NCI-H748 (cell line): ENCODE results near the gene CSTPP1.

Experiments used
- DNase-seq: peaks from one replicate; lab custom pipeline; 2025; ENCODE audit not compliant: unreplicated experiment; lab: John Stamatoyannopoulos, UW

CSTPP1 gene

DNA sequence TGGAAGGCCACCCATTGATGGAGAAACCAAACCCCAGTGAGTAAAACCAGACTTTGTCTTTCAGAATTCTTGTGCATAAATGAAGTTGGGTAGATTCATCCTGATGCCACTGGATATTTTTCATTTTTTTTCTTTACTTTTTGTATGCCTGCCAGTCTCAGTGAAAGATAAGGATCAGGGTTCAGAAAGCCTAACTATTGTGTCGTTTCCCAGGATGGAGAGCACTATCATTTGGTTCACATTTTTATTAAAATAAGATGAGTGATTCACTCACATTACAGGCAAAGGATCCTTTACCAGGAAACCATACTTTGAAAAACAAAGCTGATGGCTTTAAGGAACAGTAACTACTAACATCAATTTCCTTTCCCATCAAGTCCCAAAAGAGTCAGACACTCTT, 188.1 kb downstream of the CSTPP1 start:
- DNase-seq = no peak

DNA sequence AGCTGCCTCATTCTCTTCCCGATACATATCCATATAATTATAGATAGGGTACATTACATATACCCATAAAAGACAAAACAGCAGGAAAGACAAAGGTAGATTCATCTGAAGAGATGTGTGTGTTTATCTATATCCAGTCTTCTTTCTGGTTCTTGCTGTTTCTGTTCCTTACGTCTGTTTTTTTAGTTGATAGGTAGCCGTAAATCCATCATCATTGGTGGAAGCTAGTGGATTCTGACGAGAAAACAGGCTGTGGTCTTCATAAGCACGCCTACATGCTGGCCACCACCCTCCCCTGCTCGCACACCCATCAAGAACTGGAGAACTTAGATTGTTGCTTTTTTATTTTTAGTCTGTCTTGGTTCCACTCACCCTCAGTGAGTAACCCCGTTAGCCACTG, 188.5 kb downstream of the CSTPP1 start:
- DNase-seq = no peak

- peak; percentile 86 for DNase-seq
These were observed 190.7 kb downstream of the CSTPP1 start for GRCh38 chr11:47127213-47127612.

DNA sequence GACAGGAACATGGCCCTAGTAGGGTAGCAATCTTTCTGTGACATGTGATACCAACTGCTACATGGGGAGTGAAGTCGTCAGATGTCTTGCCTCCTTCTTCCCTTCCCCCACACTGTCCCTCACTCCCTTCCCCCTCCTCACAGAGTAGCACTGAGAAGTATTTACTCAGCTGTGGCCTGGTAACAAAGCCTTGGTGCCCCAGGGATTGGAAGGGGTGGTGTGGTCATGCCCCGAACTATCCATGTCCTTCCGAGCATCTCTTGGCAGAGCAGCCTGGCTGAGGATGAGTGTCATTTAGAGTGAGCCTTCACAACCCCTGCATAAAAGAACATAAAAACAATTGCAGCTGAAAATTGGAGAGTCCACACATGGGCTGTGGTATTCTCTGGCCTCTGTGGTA, 194.0 kb downstream of the CSTPP1 start:
- peak; percentile 93 for DNase-seq

DNA sequence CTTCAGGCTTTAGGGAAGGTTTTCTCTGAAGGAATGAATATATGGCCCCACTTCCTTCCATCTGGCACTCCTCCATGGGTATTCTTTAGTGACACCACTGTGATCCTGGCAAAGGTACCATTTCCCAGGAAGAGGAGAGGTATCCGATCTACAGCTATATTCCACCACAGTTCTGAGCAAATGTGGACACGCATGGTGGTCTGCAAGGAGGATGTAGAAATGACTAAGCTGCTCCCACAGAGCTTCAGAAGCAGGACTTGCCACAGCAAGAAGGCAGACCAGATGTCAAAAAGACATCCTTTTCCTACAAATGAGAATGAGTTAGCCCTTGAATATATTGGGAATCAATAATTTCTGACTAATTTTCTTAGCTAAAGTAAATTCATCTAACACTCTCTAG, 194.6 kb downstream of the CSTPP1 start:
- DNase-seq = no peak

- no peak for DNase-seq
These were observed 195.9 kb downstream of the CSTPP1 start for GRCh38 chr11:47132490-47132889.

GRCh38 chr11:47132981-47133380, 196.4 kb downstream of the CSTPP1 start:
- DNase-seq = no peak

DNA sequence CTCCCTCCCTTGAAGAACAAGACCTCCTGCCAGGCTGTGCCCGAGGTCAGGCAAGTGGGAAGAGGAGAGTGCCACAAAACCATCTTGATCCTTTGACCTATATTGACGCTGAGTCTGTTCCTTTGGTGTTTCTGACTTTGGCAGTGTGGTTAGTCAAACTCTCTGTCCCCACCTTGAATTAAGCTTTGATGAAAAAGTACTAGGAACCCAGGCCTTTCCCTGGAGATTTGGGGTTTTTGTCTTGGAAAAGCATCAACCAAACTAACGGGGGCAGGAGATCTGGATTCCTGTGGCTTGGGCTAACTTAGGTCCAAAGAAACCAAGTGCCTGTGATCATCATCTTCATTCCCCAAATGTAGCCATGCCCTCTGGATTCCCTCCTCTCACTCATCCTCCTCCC, 199.8 kb downstream of the CSTPP1 start:
- DNase-seq = no peak

- DNase-seq = no peak
These were observed 200.4 kb downstream of the CSTPP1 start for GRCh38 chr11:47136921-47137320.

DNA sequence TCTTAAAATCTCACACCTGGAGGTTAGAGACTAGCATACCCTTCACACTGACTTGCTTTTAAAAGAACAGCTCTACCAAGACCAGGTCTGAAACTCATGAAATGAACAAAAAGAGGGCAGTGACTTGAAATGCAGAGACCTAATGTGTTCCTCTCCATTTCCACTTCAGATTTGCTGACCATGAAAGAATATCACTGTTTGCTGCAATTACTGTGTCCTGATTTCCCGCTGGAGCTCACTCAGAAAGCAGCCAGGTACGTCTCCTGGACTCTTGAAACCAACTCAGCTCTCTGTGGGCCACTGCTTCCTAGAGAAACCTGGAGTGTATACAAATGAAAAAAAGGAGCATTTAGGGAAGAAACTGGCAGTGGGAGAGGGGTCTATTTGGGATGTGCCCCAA, 200.9 kb downstream of the CSTPP1 start:
- no peak for DNase-seq

GRCh38 chr11:47139878-47140277, 203.3 kb downstream of the CSTPP1 start:
- no peak for DNase-seq

DNA sequence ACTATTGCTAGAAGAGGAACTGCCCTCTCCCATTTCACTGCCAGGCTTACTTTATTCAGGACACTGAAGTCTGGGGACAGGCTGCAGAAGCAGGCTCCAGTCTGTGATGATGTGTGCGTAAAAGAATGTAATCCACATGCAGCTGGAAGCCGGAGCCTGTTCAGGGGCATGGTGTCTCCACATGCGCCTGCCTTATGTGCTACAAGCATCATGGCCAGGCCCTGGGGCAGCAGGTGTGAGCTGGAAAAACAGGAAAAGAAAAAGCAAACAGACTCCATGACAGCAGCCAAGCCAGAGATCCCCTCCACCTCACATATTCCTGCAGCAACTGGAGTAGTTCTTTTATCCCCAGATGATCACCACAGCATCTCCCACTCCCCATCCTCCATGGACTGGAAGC, 206.8 kb downstream of the CSTPP1 start:
- DNase-seq = peak; percentile 88

DNA sequence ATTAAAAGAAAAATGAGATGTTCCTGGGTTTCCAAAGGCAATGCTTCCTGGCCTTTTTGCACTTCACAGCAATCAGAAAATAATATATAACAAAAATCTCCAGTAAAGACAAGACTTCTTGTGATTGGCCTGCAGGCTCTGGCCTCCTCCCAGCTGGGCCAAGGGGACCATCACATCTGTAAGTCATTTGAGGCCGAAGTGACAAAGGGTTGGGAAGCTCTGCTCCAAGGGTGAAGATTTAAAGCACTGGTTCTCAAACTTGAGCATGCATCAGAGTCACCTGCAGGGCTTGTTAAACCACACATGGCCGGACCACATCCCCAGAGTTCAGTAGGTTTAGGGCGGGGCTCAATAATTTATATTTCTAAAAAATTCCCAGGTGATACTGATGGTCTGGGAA, 208.0 kb downstream of the CSTPP1 start:
- DNase-seq = no peak

- DNase-seq = no peak
These were observed 210.7 kb downstream of the CSTPP1 start for GRCh38 chr11:47147250-47147649.

DNA sequence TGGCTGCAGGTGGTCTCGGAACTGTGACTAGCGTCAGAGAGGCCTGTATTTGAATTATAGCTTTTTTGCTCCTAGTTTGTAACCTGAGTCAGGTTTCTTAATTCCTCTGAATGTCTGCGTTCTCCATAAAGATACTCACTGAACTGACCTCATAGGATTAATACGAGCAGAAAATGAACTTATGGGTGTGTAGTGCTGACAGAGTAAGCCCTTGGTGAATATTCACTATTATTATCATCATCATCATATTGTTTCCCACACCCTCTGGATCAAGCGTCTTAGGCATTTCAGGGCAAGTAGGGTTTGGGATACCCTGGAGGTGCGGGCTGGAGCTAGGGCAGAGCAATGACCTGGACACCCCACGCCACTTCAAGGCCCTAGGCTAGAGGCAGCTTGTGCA, 211.1 kb downstream of the CSTPP1 start:
- no peak for DNase-seq

- no peak for DNase-seq
These were observed 211.7 kb downstream of the CSTPP1 start for GRCh38 chr11:47148270-47148669.

- DNase-seq = no peak
These were observed 212.5 kb downstream of the CSTPP1 start for GRCh38 chr11:47148903-47149531.

- DNase-seq = no peak
These were observed 213.2 kb downstream of the CSTPP1 start for GRCh38 chr11:47149782-47150181.

DNA sequence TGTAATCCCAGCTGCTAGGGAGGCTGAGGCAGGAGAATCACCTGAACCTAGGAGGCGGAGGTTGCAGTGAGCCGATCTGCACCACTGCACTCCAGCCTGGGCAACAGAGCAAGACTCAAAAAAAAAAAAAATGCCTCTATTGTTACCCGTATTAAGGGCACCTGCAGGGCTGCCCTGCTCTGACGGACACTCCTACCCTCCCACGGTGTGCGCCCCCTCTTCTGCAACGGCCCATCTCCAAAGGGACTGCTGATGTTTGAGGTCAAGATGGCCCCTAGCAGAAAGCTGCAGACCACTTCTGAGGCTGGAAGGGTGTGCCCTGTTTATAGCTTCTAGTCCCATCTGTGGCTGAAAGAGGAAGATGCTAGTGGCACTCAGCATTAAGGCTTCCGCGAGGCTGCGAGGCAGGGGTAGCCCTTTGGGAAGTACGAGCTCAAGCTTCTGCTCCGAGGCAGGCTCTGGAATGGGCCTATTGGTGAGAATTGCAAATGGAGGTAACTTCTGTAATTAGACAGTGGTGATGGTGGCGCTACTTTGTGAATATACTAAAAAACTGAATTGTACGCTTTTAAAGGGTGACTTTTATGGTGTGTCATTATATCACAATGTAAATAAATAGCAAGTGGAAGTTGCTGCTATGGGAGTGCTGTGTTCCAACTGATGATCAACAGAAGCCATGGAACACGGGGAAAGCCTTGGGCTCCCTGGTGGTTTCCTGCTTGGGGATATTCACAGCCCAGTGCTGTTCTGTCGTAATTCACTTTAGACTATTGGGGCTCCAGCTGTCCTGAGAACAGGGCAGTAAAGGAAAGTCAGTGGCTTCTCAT, 215.8 kb downstream of the CSTPP1 start:
- DNase-seq = peak; percentile 73

GRCh38 chr11:47152953-47153950, 216.7 kb downstream of the CSTPP1 start:
- DNase-seq = peak; percentile 91
